HEK293 (cell line): ENCODE data around the gene TMEM176B.

Experiments
- CTCF ChIA-PET: fragments of 350-600 bp; formaldehyde crosslinking; extraction: SDS; loops from one replicate; lab custom pipeline; 2021; ENCODE audit warnings: antibody characterized with exemption; lab: Yijun Ruan, JAX
- POLR2A ChIA-PET: fragments of 300-600 bp; formaldehyde crosslinking; extraction: SDS; loops from one replicate; lab custom pipeline; 2020; ENCODE audit warnings: antibody characterized with exemption, inconsistent platforms; lab: Yijun Ruan, JAX
- H3K27ac ChIP-seq: fragments of 200-500 bp; sonication (Bioruptor generic); 2 replicates; pipeline ENCODE4 v1.5.1; 2014; ENCODE audit warnings: low read depth, low read length, control low read depth, inconsistent platforms; ENCODE audit errors: extremely low read depth
- H3K36me3 ChIP-seq, 2 experiments: fragments of 200-500 bp in 1 of 2; sonication (Bioruptor generic) in 1 of 2; 1 replicate in 1 of 2; 2 replicates in 1 of 2; pipeline ENCODE4 v1.5.1; 2014 to 2017; ENCODE audit warnings: inconsistent platforms in 2 of 2, low read length in 2 of 2; ENCODE audit not compliant: control insufficient read depth in 2 of 2, insufficient read depth in 1 of 2
- H3K4me1 ChIP-seq: fragments of 200-500 bp; sonication (Bioruptor generic); 2 replicates; pipeline ENCODE4 v1.5.1; 2014; ENCODE audit warnings: mild to moderate bottlenecking, low read length, inconsistent platforms; ENCODE audit not compliant: control insufficient read depth, insufficient read depth
- H3K4me3 ChIP-seq: 2 replicates; pipeline ENCODE4 v1.5.1; 2011; ENCODE audit warnings: low read depth, mild to moderate bottlenecking, control low read depth, low read length, moderate library complexity
- H3K9me3 ChIP-seq: fragments of 200-500 bp; sonication (Bioruptor generic); 2 replicates; pipeline ENCODE4 v1.5.1; 2014; ENCODE audit warnings: low read depth, low read length, inconsistent platforms; ENCODE audit not compliant: control insufficient read depth, insufficient read depth
- GFI1B ChIP-seq: fragments of 450-650 bp; formaldehyde crosslinking; IDR thresholded peaks from 2 replicates; pipeline ENCODE4 v1.5.1; 2016; ENCODE audit warnings: missing biosample characterization, missing genetic modification characterization
- HOXC10 ChIP-seq: sonication (generic); formaldehyde crosslinking; IDR thresholded peaks from 2 replicates; pipeline ENCODE4 v1.8.1; 2023; ENCODE audit warnings: mild to moderate bottlenecking, missing genetic modification reagents
- KLF1 ChIP-seq: fragments of 450-650 bp; formaldehyde crosslinking; IDR thresholded peaks from 2 replicates; pipeline ENCODE4 v1.5.1; 2016; ENCODE audit warnings: missing biosample characterization, missing genetic modification characterization
- KLF9 ChIP-seq: fragments of 450-650 bp; formaldehyde crosslinking; IDR thresholded peaks from 2 replicates; pipeline ENCODE4 v1.5.1; 2016; ENCODE audit warnings: missing biosample characterization, missing genetic modification characterization, low read depth
- SALL2 ChIP-seq: fragments of 450-650 bp; formaldehyde crosslinking; IDR thresholded peaks from 2 replicates; pipeline ENCODE4 v1.5.0; 2017; ENCODE audit warnings: missing biosample characterization, mild to moderate bottlenecking, missing genetic modification characterization, borderline replicate concordance
- TCF7L2 ChIP-seq: IDR thresholded peaks from 2 replicates; pipeline ENCODE4 v1.6.1; 2011; ENCODE audit warnings: low read depth, mild to moderate bottlenecking, inconsistent platforms, low read length, moderate library complexity, borderline replicate concordance
- ZBTB48 ChIP-seq: fragments of 450-650 bp; formaldehyde crosslinking; IDR thresholded peaks from 2 replicates; pipeline ENCODE4 v1.5.1; 2016; ENCODE audit warnings: missing biosample characterization, missing genetic modification characterization
- ZBTB49 ChIP-seq: fragments of 450-650 bp; formaldehyde crosslinking; IDR thresholded peaks from 2 replicates; pipeline ENCODE4 v1.5.1; 2016; ENCODE audit warnings: missing biosample characterization, missing genetic modification characterization, low read depth
- ZIC2 ChIP-seq: fragments of 450-650 bp; formaldehyde crosslinking; IDR thresholded peaks from 2 replicates; pipeline ENCODE4 v1.5.1; 2016; ENCODE audit warnings: missing biosample characterization, missing genetic modification characterization
- ZNF112 ChIP-seq: fragments of 450-650 bp; formaldehyde crosslinking; IDR thresholded peaks from 2 replicates; pipeline ENCODE4 v1.5.0; 2017; ENCODE audit warnings: missing biosample characterization, missing genetic modification characterization
- ZNF148 ChIP-seq: fragments of 450-650 bp; formaldehyde crosslinking; IDR thresholded peaks from 2 replicates; pipeline ENCODE4 v1.5.0; 2017; ENCODE audit warnings: missing biosample characterization, missing genetic modification characterization, borderline replicate concordance
- ZNF202 ChIP-seq: fragments of 450-650 bp; formaldehyde crosslinking; IDR thresholded peaks from 2 replicates; pipeline ENCODE4 v1.5.1; 2016; ENCODE audit warnings: missing biosample characterization, missing genetic modification characterization, borderline replicate concordance
- ZNF221 ChIP-seq: fragments of 450-650 bp; formaldehyde crosslinking; IDR thresholded peaks from 2 replicates; pipeline ENCODE4 v1.5.1; 2017; ENCODE audit warnings: missing biosample characterization, missing genetic modification characterization, borderline replicate concordance
- ZNF23 ChIP-seq: fragments of 450-650 bp; formaldehyde crosslinking; IDR thresholded peaks from 2 replicates; pipeline ENCODE4 v1.5.1; 2016; ENCODE audit warnings: missing biosample characterization, missing genetic modification characterization, borderline replicate concordance
- ZNF266 ChIP-seq: fragments of 450-650 bp; formaldehyde crosslinking; IDR thresholded peaks from 2 replicates; pipeline ENCODE4 v1.5.1; 2016; ENCODE audit warnings: missing biosample characterization, missing genetic modification characterization, low read depth
- ZNF366 ChIP-seq: fragments of 450-650 bp; formaldehyde crosslinking; conservative IDR thresholded peaks from 2 replicates; pipeline ENCODE4 v1.5.1; 2016; ENCODE audit warnings: missing biosample characterization, missing genetic modification characterization
- ZNF37A ChIP-seq: fragments of 450-650 bp; IDR thresholded peaks from 2 replicates; pipeline ENCODE4 v1.5.1; 2018; ENCODE audit warnings: missing biosample characterization, missing genetic modification characterization
- ZNF391 ChIP-seq: fragments of 450-650 bp; formaldehyde crosslinking; IDR thresholded peaks from 2 replicates; pipeline ENCODE4 v1.5.1; 2016; ENCODE audit warnings: low read depth, missing biosample characterization, missing genetic modification characterization, borderline replicate concordance
- ZNF513 ChIP-seq: fragments of 450-650 bp; IDR thresholded peaks from 2 replicates; pipeline ENCODE4 v1.5.1; 2018; ENCODE audit warnings: missing biosample characterization, missing genetic modification characterization
- ZNF521 ChIP-seq: fragments of 450-650 bp; formaldehyde crosslinking; IDR thresholded peaks from 2 replicates; pipeline ENCODE4 v1.5.1; 2017; ENCODE audit warnings: missing biosample characterization, mild to moderate bottlenecking, missing genetic modification characterization
- ZNF624 ChIP-seq: fragments of 450-650 bp; formaldehyde crosslinking; IDR thresholded peaks from 2 replicates; pipeline ENCODE4 v1.5.1; 2017; ENCODE audit warnings: missing biosample characterization, missing genetic modification characterization
- ZNF639 ChIP-seq: fragments of 450-650 bp; formaldehyde crosslinking; IDR thresholded peaks from 2 replicates; pipeline ENCODE4 v1.5.1; 2016; ENCODE audit warnings: missing biosample characterization, missing genetic modification characterization
- ZNF785 ChIP-seq: fragments of 450-650 bp; formaldehyde crosslinking; IDR thresholded peaks from 2 replicates; pipeline ENCODE4 v1.5.1; 2016; ENCODE audit warnings: missing biosample characterization, missing genetic modification characterization
- ZXDB ChIP-seq: fragments of 450-650 bp; formaldehyde crosslinking; IDR thresholded peaks from 2 replicates; pipeline ENCODE4 v1.5.1; 2016; ENCODE audit warnings: missing biosample characterization, missing genetic modification characterization

Gene TMEM176B

GRCh38 chr7:150753239-150753638, 46.9 kb downstream of the TMEM176B start:
- H3K4me1 ChIP-seq, result no peaks in the 10 kb centered on the region
- H3K27ac ChIP-seq, result no peak overlapping the region
- no peaks in the 10 kb centered on the region for H3K36me3 ChIP-seq
- CTCF ChIA-PET, result no interaction called here
- TF ChIP-seq ZNF202 (tag by site-specific recombination), result no peak
- TF ChIP-seq ZNF366, result no peak
- TF ChIP-seq SALL2 (tag by site-specific recombination), result no peak
- TF ChIP-seq ZNF639 (tag by site-specific recombination), result no peak
- no peak for TF ChIP-seq ZNF112 (tag by site-specific recombination)
- TF ChIP-seq ZIC2, result no peak
- no peak for TF ChIP-seq ZNF391 (tag by site-specific recombination)
- TF ChIP-seq ZXDB (tag by site-specific recombination), result no peak
- TF ChIP-seq ZNF513 (tag by site-specific recombination), result no peak
- no peak for TF ChIP-seq ZNF266 (tag by site-specific recombination)
- TF ChIP-seq ZNF37A (tag by site-specific recombination), result no peak
- no peak for TF ChIP-seq ZNF521 (tag by site-specific recombination)
- no peak for TF ChIP-seq KLF9 (tag by site-specific recombination)
- TF ChIP-seq KLF1 (tag by site-specific recombination), result no peak
- no peak for TF ChIP-seq ZNF23
- TF ChIP-seq GFI1B (tag by site-specific recombination), result no peak
- TF ChIP-seq TCF7L2, result no peak
- TF ChIP-seq ZNF785, result no peak
- TF ChIP-seq HOXC10, result no peak
- no peak for TF ChIP-seq ZNF624 (tag by site-specific recombination)
- POLR2A ChIA-PET, result no interaction called here
- H3K9me3 ChIP-seq, result no peaks in the 10 kb centered on the region
- H3K4me3 ChIP-seq, result no peak overlapping the region

GRCh38 chr7:150751702-150752101, 48.5 kb downstream of the TMEM176B start:
- Histone ChIP-seq H3K9me3 (no peaks in the 10 kb centered on the region), H3K4me1 (no peaks in the 10 kb centered on the region), H3K36me3 (no peaks in the 10 kb centered on the region), H3K4me3 (no peak overlapping the region), H3K27ac (no peak overlapping the region)
- ChIA-PET CTCF (no interaction called here), POLR2A (no interaction called here)
- no peak for TF ChIP-seq ZNF148 (tag by site-specific recombination)
- TF ChIP-seq ZBTB48, result no peak
- TF ChIP-seq ZBTB49 (tag by site-specific recombination), result no peak
- no peak for TF ChIP-seq ZNF221
